SK-N-SH (cell line): ENCODE data around the gene OOSP2.

ENCODE experiments used
- POLR2AphosphoS5 ChIP-seq: IDR thresholded peaks from 2 replicates; pipeline ENCODE4 v1.6.1; 2012; ENCODE audit warnings: low read depth, low read length
- RAD21 ChIP-seq: IDR thresholded peaks from 2 replicates; pipeline ENCODE4 v1.6.1; 2012; ENCODE audit warnings: mild to moderate bottlenecking, low read length
- SIN3A ChIP-seq: IDR thresholded peaks from 2 replicates; pipeline ENCODE4 v1.6.1; 2012; ENCODE audit warnings: low read depth, mild to moderate bottlenecking, low read length, moderate library complexity, borderline replicate concordance
- TAF1 ChIP-seq: IDR thresholded peaks from 2 replicates; pipeline ENCODE4 v1.6.1; 2012; ENCODE audit warnings: low read depth, mild to moderate bottlenecking, low read length, moderate library complexity, borderline replicate concordance
- TEAD4 ChIP-seq: IDR thresholded peaks from 2 replicates; pipeline ENCODE4 v1.4.0; 2012; ENCODE audit warnings: mild to moderate bottlenecking, borderline replicate concordance; ENCODE audit not compliant: insufficient read depth
- TF ChIP-seq, protein P1 (sequence below): fragments of 200-600 bp; sonication (generic); IDR thresholded peaks from 2 replicates; pipeline ENCODE4 v1.6.1; 2017; ENCODE audit warnings: antibody characterized with exemption, mild to moderate bottlenecking, moderate library complexity
- TF ChIP-seq, protein P2 (sequence below): IDR thresholded peaks from 2 replicates; pipeline ENCODE4 v1.6.1; 2012; ENCODE audit warnings: mild to moderate bottlenecking, low read depth, low read length, moderate library complexity
- TF ChIP-seq, protein P3 (sequence below): IDR thresholded peaks from 2 replicates; pipeline ENCODE4 v1.4.0; 2012; ENCODE audit warnings: low read depth
- TF ChIP-seq, protein P4 (sequence below): fragments of 150-350 bp; IDR thresholded peaks from 2 replicates; pipeline ENCODE4 v1.6.1; 2017; ENCODE audit warnings: antibody characterized with exemption, low read length, low read depth, borderline replicate concordance

DNA sequence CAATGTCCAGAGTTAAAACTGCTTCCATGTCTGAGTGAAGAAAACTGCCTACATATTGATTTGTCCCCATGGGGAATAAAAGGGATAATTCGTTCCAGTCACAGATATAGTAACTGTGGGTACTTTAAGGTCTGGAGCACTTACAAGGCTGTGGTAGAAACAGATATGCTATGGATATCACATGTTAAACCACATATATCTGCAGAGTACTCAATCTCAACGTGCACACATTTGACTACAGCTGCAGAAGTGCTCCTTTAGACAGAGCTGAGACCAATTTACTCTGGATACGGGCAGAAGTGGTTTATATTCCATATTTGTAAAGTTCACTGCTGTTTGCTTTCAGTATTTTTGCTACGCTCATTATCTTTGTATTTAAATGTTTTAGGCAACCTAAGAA, 38.5 kb downstream of the OOSP2 start:
- TF ChIP-seq TAF1: no peak
- TF ChIP-seq, protein P1, sequence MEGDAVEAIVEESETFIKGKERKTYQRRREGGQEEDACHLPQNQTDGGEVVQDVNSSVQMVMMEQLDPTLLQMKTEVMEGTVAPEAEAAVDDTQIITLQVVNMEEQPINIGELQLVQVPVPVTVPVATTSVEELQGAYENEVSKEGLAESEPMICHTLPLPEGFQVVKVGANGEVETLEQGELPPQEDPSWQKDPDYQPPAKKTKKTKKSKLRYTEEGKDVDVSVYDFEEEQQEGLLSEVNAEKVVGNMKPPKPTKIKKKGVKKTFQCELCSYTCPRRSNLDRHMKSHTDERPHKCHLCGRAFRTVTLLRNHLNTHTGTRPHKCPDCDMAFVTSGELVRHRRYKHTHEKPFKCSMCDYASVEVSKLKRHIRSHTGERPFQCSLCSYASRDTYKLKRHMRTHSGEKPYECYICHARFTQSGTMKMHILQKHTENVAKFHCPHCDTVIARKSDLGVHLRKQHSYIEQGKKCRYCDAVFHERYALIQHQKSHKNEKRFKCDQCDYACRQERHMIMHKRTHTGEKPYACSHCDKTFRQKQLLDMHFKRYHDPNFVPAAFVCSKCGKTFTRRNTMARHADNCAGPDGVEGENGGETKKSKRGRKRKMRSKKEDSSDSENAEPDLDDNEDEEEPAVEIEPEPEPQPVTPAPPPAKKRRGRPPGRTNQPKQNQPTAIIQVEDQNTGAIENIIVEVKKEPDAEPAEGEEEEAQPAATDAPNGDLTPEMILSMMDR: no peak
- TF ChIP-seq TEAD4: no peak
- no peak for TF ChIP-seq POLR2AphosphoS5
- TF ChIP-seq, protein P2, sequence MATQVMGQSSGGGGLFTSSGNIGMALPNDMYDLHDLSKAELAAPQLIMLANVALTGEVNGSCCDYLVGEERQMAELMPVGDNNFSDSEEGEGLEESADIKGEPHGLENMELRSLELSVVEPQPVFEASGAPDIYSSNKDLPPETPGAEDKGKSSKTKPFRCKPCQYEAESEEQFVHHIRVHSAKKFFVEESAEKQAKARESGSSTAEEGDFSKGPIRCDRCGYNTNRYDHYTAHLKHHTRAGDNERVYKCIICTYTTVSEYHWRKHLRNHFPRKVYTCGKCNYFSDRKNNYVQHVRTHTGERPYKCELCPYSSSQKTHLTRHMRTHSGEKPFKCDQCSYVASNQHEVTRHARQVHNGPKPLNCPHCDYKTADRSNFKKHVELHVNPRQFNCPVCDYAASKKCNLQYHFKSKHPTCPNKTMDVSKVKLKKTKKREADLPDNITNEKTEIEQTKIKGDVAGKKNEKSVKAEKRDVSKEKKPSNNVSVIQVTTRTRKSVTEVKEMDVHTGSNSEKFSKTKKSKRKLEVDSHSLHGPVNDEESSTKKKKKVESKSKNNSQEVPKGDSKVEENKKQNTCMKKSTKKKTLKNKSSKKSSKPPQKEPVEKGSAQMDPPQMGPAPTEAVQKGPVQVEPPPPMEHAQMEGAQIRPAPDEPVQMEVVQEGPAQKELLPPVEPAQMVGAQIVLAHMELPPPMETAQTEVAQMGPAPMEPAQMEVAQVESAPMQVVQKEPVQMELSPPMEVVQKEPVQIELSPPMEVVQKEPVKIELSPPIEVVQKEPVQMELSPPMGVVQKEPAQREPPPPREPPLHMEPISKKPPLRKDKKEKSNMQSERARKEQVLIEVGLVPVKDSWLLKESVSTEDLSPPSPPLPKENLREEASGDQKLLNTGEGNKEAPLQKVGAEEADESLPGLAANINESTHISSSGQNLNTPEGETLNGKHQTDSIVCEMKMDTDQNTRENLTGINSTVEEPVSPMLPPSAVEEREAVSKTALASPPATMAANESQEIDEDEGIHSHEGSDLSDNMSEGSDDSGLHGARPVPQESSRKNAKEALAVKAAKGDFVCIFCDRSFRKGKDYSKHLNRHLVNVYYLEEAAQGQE: no peak
- no peak for TF ChIP-seq SIN3A
- TF ChIP-seq, protein P3, sequence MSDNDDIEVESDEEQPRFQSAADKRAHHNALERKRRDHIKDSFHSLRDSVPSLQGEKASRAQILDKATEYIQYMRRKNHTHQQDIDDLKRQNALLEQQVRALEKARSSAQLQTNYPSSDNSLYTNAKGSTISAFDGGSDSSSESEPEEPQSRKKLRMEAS: no peak
- TF ChIP-seq, protein P4, sequence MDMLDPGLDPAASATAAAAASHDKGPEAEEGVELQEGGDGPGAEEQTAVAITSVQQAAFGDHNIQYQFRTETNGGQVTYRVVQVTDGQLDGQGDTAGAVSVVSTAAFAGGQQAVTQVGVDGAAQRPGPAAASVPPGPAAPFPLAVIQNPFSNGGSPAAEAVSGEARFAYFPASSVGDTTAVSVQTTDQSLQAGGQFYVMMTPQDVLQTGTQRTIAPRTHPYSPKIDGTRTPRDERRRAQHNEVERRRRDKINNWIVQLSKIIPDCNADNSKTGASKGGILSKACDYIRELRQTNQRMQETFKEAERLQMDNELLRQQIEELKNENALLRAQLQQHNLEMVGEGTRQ: no peak
- no peak for TF ChIP-seq RAD21
